Measurements from ENCODE around the gene ATG2B.

DNA sequence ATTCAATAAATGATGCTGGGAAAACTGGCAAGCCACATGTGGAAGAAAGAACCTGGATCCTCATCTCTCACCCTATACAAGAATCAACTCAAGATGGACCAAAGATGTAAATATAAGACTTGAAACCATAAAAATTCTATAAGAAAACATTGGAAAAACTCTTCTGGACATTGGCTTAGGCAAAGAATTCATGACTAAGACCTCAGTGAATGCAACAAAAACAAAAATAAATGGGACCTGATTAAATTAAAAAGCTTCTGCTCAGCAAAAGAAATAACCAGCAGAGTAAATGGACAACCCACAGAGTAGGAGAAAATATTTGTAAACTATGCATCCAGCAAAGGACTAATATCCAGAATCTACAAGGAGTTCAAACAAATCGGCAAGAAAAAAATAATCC is 24.6 kb downstream of the ATG2B start:
- TF ChIP-seq POLR2A (IDR thresholded peaks at IDR 0.05), result no peak
- TF ChIP-seq POLR2AphosphoS5 (IDR thresholded peaks at IDR 0.05), result no peak

Data from spleen (tissue), 3 donors.